ENCODE results near the gene HYI. TPM values are rescaled to one million over a fixed set of nuclear protein-coding genes. Genes with fewer than 3 reads are reported as not detected.

HYI gene
- total and polyA plus RNA-seq, 8 donors: 24.4 to 173 (median 59.6) TPM

DNA sequence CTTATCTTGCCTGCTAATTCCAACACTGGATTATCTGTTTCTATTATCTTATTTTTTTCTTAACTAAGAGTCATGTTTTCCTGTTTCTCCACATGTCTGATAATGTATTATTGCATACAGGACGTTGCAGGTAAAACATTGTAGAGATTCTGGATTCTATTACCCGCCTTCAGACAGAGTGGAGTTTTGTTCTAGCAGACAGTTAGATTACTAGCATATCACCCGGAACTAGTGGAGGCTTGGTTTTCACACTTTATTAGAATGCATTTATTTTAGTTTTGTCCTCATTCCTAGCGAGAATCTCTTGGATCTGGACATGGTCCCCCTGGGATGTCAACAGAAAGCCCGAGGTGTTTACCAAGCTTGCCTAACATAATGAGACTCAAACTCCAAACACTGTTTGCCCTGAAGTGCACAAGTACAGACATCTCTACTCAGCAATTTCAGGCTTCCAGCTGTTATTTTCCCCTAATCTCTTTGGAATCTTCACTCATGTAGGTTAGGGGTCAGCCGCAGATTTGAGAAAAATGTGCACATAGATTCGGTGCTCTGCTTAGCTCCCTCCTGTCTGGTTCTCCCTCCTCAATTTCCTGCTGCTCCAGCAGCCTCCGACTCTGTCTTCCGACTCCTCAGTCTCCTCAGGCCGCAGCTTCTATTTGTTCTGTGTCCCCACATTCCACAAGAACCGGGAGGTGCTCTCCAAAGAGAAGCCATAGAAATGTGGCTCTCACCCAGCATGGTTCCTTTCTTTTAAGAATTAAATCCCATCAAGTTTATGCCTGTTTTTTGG, 40.1 kb upstream of the HYI start:
- H3K36me3 ChIP-seq: no peaks in the 10 kb centered on the region
- no peak overlapping the region for H3K27ac ChIP-seq
- intact Hi-C loops (cut with DNase I; ENCODE audit: low total_unique reads): no loop called here
- H3K27me3 ChIP-seq: no peaks in the 10 kb centered on the region
- H3K9me3 ChIP-seq: peaks cover 0 to 19% (median 8%) of the 10 kb centered on the region in 4 donors
- no peak for DNase-seq
- WGBS, 5 donors: 33 to 43% (median 38%) methylated on average over 11 of the region's 11 CpGs
- no peak overlapping the region for H3K4me3 ChIP-seq
- no peak for TF ChIP-seq POLR2AphosphoS5 (IDR thresholded peaks at IDR 0.05)
- H3K4me1 ChIP-seq: no peaks in the 10 kb centered on the region

- Histone ChIP-seq H3K9me3 (peaks cover 0 to 30% (median 12%) of the 10 kb centered on the region in 4 donors), H3K27me3 (no peaks in the 10 kb centered on the region), H3K4me1 (no peaks in the 10 kb centered on the region), H3K36me3 (no peaks in the 10 kb centered on the region), H3K4me3 (no peak overlapping the region), H3K27ac (no peak overlapping the region)
- intact Hi-C loops (cut with DNase I; ENCODE audit: low total_unique reads): no loop called here
- TF ChIP-seq EP300 (IDR thresholded peaks at IDR 0.05): no peak
- no peak for TF ChIP-seq POLR2AphosphoS5 (IDR thresholded peaks at IDR 0.05)
- no peak for TF ChIP-seq POLR2A (IDR thresholded peaks at IDR 0.05)
- TF ChIP-seq, protein P1, sequence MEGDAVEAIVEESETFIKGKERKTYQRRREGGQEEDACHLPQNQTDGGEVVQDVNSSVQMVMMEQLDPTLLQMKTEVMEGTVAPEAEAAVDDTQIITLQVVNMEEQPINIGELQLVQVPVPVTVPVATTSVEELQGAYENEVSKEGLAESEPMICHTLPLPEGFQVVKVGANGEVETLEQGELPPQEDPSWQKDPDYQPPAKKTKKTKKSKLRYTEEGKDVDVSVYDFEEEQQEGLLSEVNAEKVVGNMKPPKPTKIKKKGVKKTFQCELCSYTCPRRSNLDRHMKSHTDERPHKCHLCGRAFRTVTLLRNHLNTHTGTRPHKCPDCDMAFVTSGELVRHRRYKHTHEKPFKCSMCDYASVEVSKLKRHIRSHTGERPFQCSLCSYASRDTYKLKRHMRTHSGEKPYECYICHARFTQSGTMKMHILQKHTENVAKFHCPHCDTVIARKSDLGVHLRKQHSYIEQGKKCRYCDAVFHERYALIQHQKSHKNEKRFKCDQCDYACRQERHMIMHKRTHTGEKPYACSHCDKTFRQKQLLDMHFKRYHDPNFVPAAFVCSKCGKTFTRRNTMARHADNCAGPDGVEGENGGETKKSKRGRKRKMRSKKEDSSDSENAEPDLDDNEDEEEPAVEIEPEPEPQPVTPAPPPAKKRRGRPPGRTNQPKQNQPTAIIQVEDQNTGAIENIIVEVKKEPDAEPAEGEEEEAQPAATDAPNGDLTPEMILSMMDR (IDR thresholded peaks at IDR 0.05): no peak
- 32 to 48% (median 46%) methylated on average over 2 of the region's 2 CpGs for WGBS, 5 donors
- DNase-seq: no peak
Measured at GRCh38 chr1:43492826-43493225, 39.1 kb upstream of the HYI start.

- intact Hi-C loops (cut with DNase I; ENCODE audit: low total_unique reads): no loop called here
- Histone ChIP-seq H3K9me3 (peaks cover 0 to 36% (median 18%) of the 10 kb centered on the region in 4 donors), H3K27me3 (no peaks in the 10 kb centered on the region), H3K36me3 (no peaks in the 10 kb centered on the region), H3K4me3 (no peak overlapping the region), H3K4me1 (no peaks in the 10 kb centered on the region), H3K27ac (no peak overlapping the region)
- 90 to 100% (median 100%) methylated on average over 1 of the region's 1 CpG for WGBS, 5 donors
- no peak for DNase-seq
- TF ChIP-seq, protein P1 (IDR thresholded peaks at IDR 0.05): no peak
- TF ChIP-seq POLR2AphosphoS5 (IDR thresholded peaks at IDR 0.05) (no peak), EP300 (IDR thresholded peaks at IDR 0.05) (no peak), POLR2A (IDR thresholded peaks at IDR 0.05) (no peak)
Measured at GRCh38 chr1:43491061-43491460, 37.3 kb upstream of the HYI start.

DNA sequence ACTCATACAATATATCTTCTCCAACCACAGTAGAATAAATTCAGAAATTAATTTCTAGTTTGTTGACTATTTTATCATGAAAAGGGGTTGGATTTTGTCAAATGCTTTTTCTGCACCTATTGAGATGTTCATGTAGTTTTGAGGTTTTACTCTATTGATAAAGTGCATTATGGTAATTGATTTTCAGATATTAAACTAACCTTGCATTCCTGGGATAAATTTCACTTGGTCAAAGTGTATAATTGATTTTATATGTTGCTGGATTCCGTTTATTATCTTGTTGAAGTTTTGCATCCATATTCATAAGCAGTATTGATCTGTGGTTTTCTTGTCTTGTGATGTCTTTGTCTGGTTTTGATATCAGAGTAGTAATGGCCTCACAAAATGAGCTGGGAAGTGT, 34.4 kb upstream of the HYI start:
- WGBS, 5 donors: 62 to 83% (median 73%) methylated on average over 1 of the region's 1 CpG
- no peaks in the 10 kb centered on the region for H3K4me1 ChIP-seq
- no peak overlapping the region for H3K27ac ChIP-seq
- H3K9me3 ChIP-seq: peaks cover 0 to 36% (median 18%) of the 10 kb centered on the region in 4 donors
- no peak overlapping the region for H3K4me3 ChIP-seq
- H3K27me3 ChIP-seq: no peaks in the 10 kb centered on the region
- intact Hi-C loops (cut with DNase I; ENCODE audit: low total_unique reads): no loop called here
- TF ChIP-seq, protein P1 (IDR thresholded peaks at IDR 0.05): no peak
- TF ChIP-seq POLR2A (IDR thresholded peaks at IDR 0.05): no peak
- TF ChIP-seq POLR2AphosphoS5 (IDR thresholded peaks at IDR 0.05): no peak
- no peak for TF ChIP-seq EP300 (IDR thresholded peaks at IDR 0.05)
- H3K36me3 ChIP-seq: no peaks in the 10 kb centered on the region
- no peak for DNase-seq

DNA sequence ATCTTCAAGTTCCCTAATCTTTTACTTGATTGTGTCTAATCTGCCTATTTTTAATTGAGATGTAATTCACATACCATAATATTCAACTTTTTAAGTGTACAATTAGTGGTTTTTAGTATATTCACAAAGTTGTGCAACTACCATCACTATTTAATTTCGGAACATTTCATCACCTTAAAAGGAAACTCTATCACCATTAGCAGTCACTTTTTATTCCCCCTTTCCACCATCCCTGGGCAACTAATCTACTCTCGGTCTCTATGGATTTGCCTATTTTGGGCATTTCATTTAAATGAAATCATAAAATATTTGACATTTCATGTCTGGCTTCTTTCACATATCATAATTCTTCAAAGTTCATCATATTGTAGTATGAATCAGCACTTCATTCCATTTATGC, 30.6 kb upstream of the HYI start:
- H3K9me3 ChIP-seq: peaks cover 0 to 18% (median 12%) of the 10 kb centered on the region in 4 donors
- H3K27me3 ChIP-seq: no peaks in the 10 kb centered on the region
- 89 to 99% (median 95%) methylated on average over 2 of the region's 2 CpGs for WGBS, 5 donors
- H3K36me3 ChIP-seq: no peaks in the 10 kb centered on the region
- no peak overlapping the region for H3K27ac ChIP-seq
- TF ChIP-seq POLR2AphosphoS5 (IDR thresholded peaks at IDR 0.05): no peak
- TF ChIP-seq, protein P1 (IDR thresholded peaks at IDR 0.05): no peak
- TF ChIP-seq EP300 (IDR thresholded peaks at IDR 0.05): no peak
- no peak for TF ChIP-seq POLR2A (IDR thresholded peaks at IDR 0.05)
- no peaks in the 10 kb centered on the region for H3K4me1 ChIP-seq
- no peak for DNase-seq
- intact Hi-C loops (cut with DNase I; ENCODE audit: low total_unique reads): no loop called here
- H3K4me3 ChIP-seq: no peak overlapping the region
